Measurements from ENCODE around the gene UTP15.

The UTP15 gene

GRCh38 chr5:73623901-73624404 is 58.4 kb downstream of the UTP15 start:
- no peak overlapping the region for H3K4me3 ChIP-seq (ENCODE audit: low read depth, low read length)
- DNase-seq (ENCODE audit: low read depth, low spot score): no peak
- CTCF ChIA-PET: interaction anchor here (1.9 to 2.5 kb wide), 3 partner anchors 33 to 170 kb away, joined by 7 to 9 read pairs (median 7); no protein-coding TSS in a partner anchor
- POLR2A ChIA-PET: no interaction called here
- TF ChIP-seq CTCF (IDR thresholded peaks at IDR 0.05; ENCODE audit: insufficient read depth, low read length, missing control alignments): no peak

GRCh38 chr5:73624888-73625287 is 59.3 kb downstream of the UTP15 start:
- POLR2A ChIA-PET: interaction anchor here (1.0 kb wide), 1 partner anchor 34 kb away, joined by 3 read pairs; no protein-coding TSS in a partner anchor
- H3K4me3 ChIP-seq (ENCODE audit: low read depth, low read length): no peak overlapping the region

GRCh38 chr5:73625372-73625943 is 59.9 kb downstream of the UTP15 start:
- peak overlapping the region; percentile 84 for H3K4me3 ChIP-seq (ENCODE audit: low read depth, low read length)
- DNase-seq (ENCODE audit: low read depth, low spot score): no peak
- ChIA-PET POLR2A (interaction anchor here (1.0 kb wide), 1 partner anchor 35 kb away, joined by 3 read pairs; no protein-coding TSS in a partner anchor), CTCF (interaction anchor here (0.9 to 2.9 kb wide), 7 partner anchors 10 to 168 kb away, joined by 3 to 13 read pairs (median 6); no protein-coding TSS in a partner anchor)
- no peak for TF ChIP-seq CTCF (IDR thresholded peaks at IDR 0.05; ENCODE audit: insufficient read depth, low read length, missing control alignments)

More at GRCh38 chr5:73624888-73625287, 59.3 kb downstream of the UTP15 start:
- CTCF ChIA-PET: interaction anchor here (0.9 to 2.9 kb wide), 6 partner anchors 11 to 169 kb away, joined by 3 to 13 read pairs (median 6); no protein-coding TSS in a partner anchor
- DNase-seq (ENCODE audit: low read depth, low spot score): no peak
- no peak for TF ChIP-seq CTCF (IDR thresholded peaks at IDR 0.05; ENCODE audit: insufficient read depth, low read length, missing control alignments)

- POLR2A ChIA-PET: interaction anchor here (0.7 to 1.0 kb wide), 2 partner anchors 14 to 36 kb away, joined by 3 read pairs; no protein-coding TSS in a partner anchor
- DNase-seq (ENCODE audit: low read depth, low spot score): no peak
- TF ChIP-seq CTCF (IDR thresholded peaks at IDR 0.05; ENCODE audit: insufficient read depth, low read length, missing control alignments): no peak
- CTCF ChIA-PET: interaction anchor here (0.9 to 2.9 kb wide), 6 partner anchors 10 to 167 kb away, joined by 3 to 13 read pairs (median 6); no protein-coding TSS in a partner anchor
- peak within 1 kb of the TSS; percentile 84 for H3K4me3 ChIP-seq (ENCODE audit: low read depth, low read length)
These were observed 60.6 kb downstream of the UTP15 start, which contains the start of gene ARHGEF28 for GRCh38 chr5:73625944-73626811. Gene ARHGEF28 (plus strand): TSS chr5:73626196. CDS start chr5:73684852, 58,656 bp downstream.

- POLR2A ChIA-PET: interaction anchor here (0.7 kb wide), 1 partner anchor 14 kb away, joined by 3 read pairs; no protein-coding TSS in a partner anchor
- CTCF ChIA-PET: interaction anchor here (1.0 to 2.9 kb wide), 4 partner anchors 9 to 63 kb away, joined by 3 to 13 read pairs (median 4); no protein-coding TSS in a partner anchor
- peak overlapping the region; percentile 84 for H3K4me3 ChIP-seq (ENCODE audit: low read depth, low read length)
- TF ChIP-seq CTCF (IDR thresholded peaks at IDR 0.05; ENCODE audit: insufficient read depth, low read length, missing control alignments): no peak
- no peak for DNase-seq (ENCODE audit: low read depth, low spot score)
These were observed 61.3 kb downstream of the UTP15 start for GRCh38 chr5:73626814-73627313.
